Measurements from ENCODE around the gene ERGIC1.

GRCh38 chr5:172806897-172807672 lies 27.0 kb upstream of the ERGIC1 start:
- TF ChIP-seq CTCF (conservative IDR thresholded peaks at IDR 0.05; ENCODE audit: low read length) (no peak), EZH2phosphoT487 (IDR thresholded peaks at IDR 0.05; ENCODE audit: borderline replicate concordance) (no peak)
